Measurements from ENCODE around the gene SPATA31D4.

The SPATA31D4 gene

GRCh38 chr9:81968026-81968425 lies 39.8 kb downstream of the SPATA31D4 start:
- DNase-seq = no peak

GRCh38 chr9:81969971-81970370 lies 41.7 kb downstream of the SPATA31D4 start:
- no peak for DNase-seq

GRCh38 chr9:81971727-81972126 lies 43.5 kb downstream of the SPATA31D4 start:
- DNase-seq = no peak

GRCh38 chr9:81974764-81975163 lies 46.5 kb downstream of the SPATA31D4 start:
- no peak for DNase-seq

GRCh38 chr9:81976351-81976750 lies 48.1 kb downstream of the SPATA31D4 start:
- no peak for DNase-seq

- no peak for DNase-seq
Observed at GRCh38 chr9:81979196-81979595, 51.0 kb downstream of the SPATA31D4 start.

- no peak for DNase-seq
Observed at GRCh38 chr9:81980568-81980967, 52.3 kb downstream of the SPATA31D4 start.

- no peak for DNase-seq
Observed at GRCh38 chr9:81981883-81982282, 53.7 kb downstream of the SPATA31D4 start.
